DND-41 (cell line): Measurements from ENCODE around the gene PSMC4.

Experiments used
- ATAC-seq: fragments of 200-7000 bp; cut with Tn5 transposase; 3 replicates; pipeline ENCODE4 v1.9.1; 2021; ENCODE audit warnings: low read depth; ENCODE audit not compliant: insufficient read depth
- DNase-seq: peaks from one replicate; pipeline ENCODE4 v3.0.0-alpha.2; 2020
- H2AFZ ChIP-seq: 2 replicates; pipeline ENCODE4 v1.6.0; 2012; ENCODE audit warnings: low read depth, low read length
- H3K27ac ChIP-seq: 2 replicates; pipeline ENCODE4 v1.5.1; 2012; ENCODE audit warnings: low read length, inconsistent platforms
- H3K27me3 ChIP-seq: fragments of 200-600 bp; sonication (generic); 2 replicates; pipeline ENCODE4 v1.6.0; 2012; ENCODE audit warnings: low read length, mild to moderate bottlenecking, inconsistent platforms; ENCODE audit not compliant: insufficient read depth, poor library complexity
- H3K36me3 ChIP-seq: 2 replicates; pipeline ENCODE4 v1.5.1; 2012; ENCODE audit warnings: low read length, inconsistent platforms; ENCODE audit not compliant: insufficient read depth
- H3K4me1 ChIP-seq: 2 replicates; pipeline ENCODE4 v1.5.1; 2012; ENCODE audit warnings: mild to moderate bottlenecking, low read length; ENCODE audit not compliant: insufficient read depth
- H3K4me2 ChIP-seq: 2 replicates; pipeline ENCODE4 v1.6.0; 2012; ENCODE audit warnings: mild to moderate bottlenecking, moderate library complexity, low read length, inconsistent platforms; ENCODE audit not compliant: insufficient read depth
- H3K4me3 ChIP-seq, 2 experiments: fragments of 200-600 bp in 1 of 2; shearing (Covaris generic) in 1 of 2; 2 replicates each; pipeline ENCODE4 v1.5.1; 2012 to 2016; ENCODE audit warnings: inconsistent platforms in 2 of 2, low read length in 2 of 2, mild to moderate bottlenecking in 2 of 2, low read depth in 1 of 2, moderate library complexity in 1 of 2
- H3K79me2 ChIP-seq: 2 replicates; pipeline ENCODE4 v1.6.0; 2012; ENCODE audit warnings: low read length, inconsistent platforms; ENCODE audit not compliant: insufficient read depth
- H3K9ac ChIP-seq: 2 replicates; pipeline ENCODE4 v1.6.0; 2012; ENCODE audit warnings: low read depth, mild to moderate bottlenecking, inconsistent platforms, low read length, moderate library complexity
- H3K9me3 ChIP-seq: 2 replicates; pipeline ENCODE4 v1.5.1; 2012; ENCODE audit warnings: low read length, moderate library complexity, mild to moderate bottlenecking, inconsistent platforms; ENCODE audit not compliant: insufficient read depth, severe bottlenecking
- H4K20me1 ChIP-seq: 2 replicates; pipeline ENCODE4 v1.6.0; 2012; ENCODE audit warnings: low read length; ENCODE audit not compliant: insufficient read depth
- CTCF ChIP-seq: IDR thresholded peaks from 2 replicates; pipeline ENCODE4 v1.5.1; 2012; ENCODE audit warnings: borderline replicate concordance, low read length, moderate library complexity, mild to moderate bottlenecking; ENCODE audit not compliant: poor library complexity, severe bottlenecking; ENCODE audit errors: extremely low read depth
- EZH2 ChIP-seq: IDR thresholded peaks from 3 replicates; pipeline ENCODE4 v1.6.1; 2012; ENCODE audit warnings: borderline replicate concordance, low read depth, mild to moderate bottlenecking, moderate library complexity, low read length, inconsistent platforms; ENCODE audit not compliant: severe bottlenecking

The PSMC4 gene

GRCh38 chr19:39971380-39972035, 543 bp downstream of the PSMC4 start:
- no peaks in the 10 kb centered on the region for H3K9me3 ChIP-seq
- H2AFZ ChIP-seq: peak overlapping the region; percentile 74
- no peak for DNase-seq
- no peaks in the 10 kb centered on the region for H3K27me3 ChIP-seq
- H3K4me3 ChIP-seq: peak overlapping the region; percentile 68 to 84
- peak overlapping the region; percentile 76 for H3K9ac ChIP-seq
- peaks cover 36% of the 10 kb centered on the region for H3K4me1 ChIP-seq
- no peak for TF ChIP-seq CTCF
- TF ChIP-seq EZH2: no peak
- H3K79me2 ChIP-seq: peaks cover 52% of the 10 kb centered on the region
- peak overlapping the region; percentile 78 for H3K27ac ChIP-seq
- H4K20me1 ChIP-seq: peaks cover 16% of the 10 kb centered on the region; the same call in 1 of the 2 replicates
- peak overlapping the region; percentile 89 for H3K4me2 ChIP-seq
- peaks cover 36% of the 10 kb centered on the region for H3K36me3 ChIP-seq
- ATAC-seq: no peak

- Histone ChIP-seq H3K27me3 (no peaks in the 10 kb centered on the region), H3K9ac (no peak overlapping the region), H3K4me2 (no peak overlapping the region), H3K27ac (no peak overlapping the region), H2AFZ (no peak overlapping the region), H3K4me3 (no peak overlapping the region), H3K4me1 (peaks cover 24% of the 10 kb centered on the region), H3K36me3 (peaks cover 63% of the 10 kb centered on the region), H4K20me1 (peaks cover 22% of the 10 kb centered on the region; the same call in 1 of the 2 replicates), H3K9me3 (no peaks in the 10 kb centered on the region), H3K79me2 (peaks cover 53% of the 10 kb centered on the region)
- no peak for TF ChIP-seq CTCF
- no peak for TF ChIP-seq EZH2
- DNase-seq (no peak), ATAC-seq (no peak)
Measured at GRCh38 chr19:39974377-39975155, 3.6 kb downstream of the PSMC4 start.

GRCh38 chr19:39982883-39983282, 11.9 kb downstream of the PSMC4 start:
- H3K36me3 ChIP-seq: peaks cover 62% of the 10 kb centered on the region
- H3K27ac ChIP-seq: no peak overlapping the region
- ATAC-seq (no peak), DNase-seq (no peak)
- peaks cover 6% of the 10 kb centered on the region; the same call in 1 of the 2 replicates for H4K20me1 ChIP-seq
- H3K79me2 ChIP-seq: peaks cover 51% of the 10 kb centered on the region
- H3K27me3 ChIP-seq: no peaks in the 10 kb centered on the region
- peaks cover 21% of the 10 kb centered on the region for H3K9me3 ChIP-seq
- no peaks in the 10 kb centered on the region for H3K4me1 ChIP-seq
- H3K4me3 ChIP-seq: no peak overlapping the region
- H3K9ac ChIP-seq: no peak overlapping the region
- TF ChIP-seq CTCF (no peak), EZH2 (no peak)
- no peak overlapping the region for H2AFZ ChIP-seq
- no peak overlapping the region for H3K4me2 ChIP-seq
